ENCODE results near the gene NDUFV3.
"Not testable (repeated sequence)": the region's sequence is repeated elsewhere in the genome, so short reads cannot be mapped to it uniquely, and the experiment has no call there.

Gene NDUFV3

DNA sequence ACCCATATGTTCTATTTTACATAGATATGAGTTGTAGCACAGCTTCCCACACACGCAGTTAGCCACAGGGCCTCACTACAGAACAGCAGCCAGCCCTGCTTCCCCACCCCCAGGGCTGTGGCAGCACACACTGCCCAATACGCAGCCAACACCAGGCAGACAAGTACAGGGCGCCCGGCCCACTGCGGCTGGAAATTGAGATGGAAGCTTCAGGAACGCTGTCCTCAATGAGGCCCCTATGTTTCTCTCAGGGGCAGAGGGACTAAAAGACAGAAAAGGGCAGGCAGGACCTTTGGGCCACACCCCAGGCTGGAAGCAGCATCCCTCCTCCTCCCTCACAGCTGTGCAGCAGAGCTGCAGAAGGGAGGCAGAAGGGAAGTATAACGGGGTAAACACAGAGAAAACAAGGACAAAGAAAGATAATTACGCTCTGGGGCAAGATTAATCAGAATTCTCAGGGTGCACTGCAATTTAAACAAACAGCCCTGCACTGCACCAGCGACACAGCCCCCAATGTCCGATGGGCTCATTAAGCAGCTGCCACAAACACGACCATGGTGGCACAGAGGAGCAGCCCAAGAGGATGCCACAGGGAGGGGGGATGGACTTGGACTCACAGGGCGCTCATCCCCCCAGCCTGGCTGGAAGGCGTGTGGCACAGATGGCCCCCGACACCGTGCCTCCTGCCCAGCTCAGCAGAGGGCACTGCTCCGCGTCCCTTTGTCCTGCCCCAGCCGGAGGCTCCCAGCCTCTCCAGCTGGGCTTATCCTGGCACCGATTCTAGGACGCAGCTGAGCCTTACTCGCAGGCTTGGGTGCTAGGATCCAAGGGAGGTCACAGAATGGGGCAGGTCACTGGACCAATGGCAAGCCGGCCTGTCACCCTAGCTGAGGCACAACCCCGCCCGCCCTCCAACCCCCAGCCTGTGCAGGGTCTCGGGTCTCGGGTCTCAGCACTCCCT, 28.0 kb upstream of the NDUFV3 start:
- Histone ChIP-seq H3K9me3 (ENCODE audit: control insufficient read depth in 2 of 2, low read length in 2 of 2) (no peaks in the 10 kb centered on the region), H3K27ac (ENCODE audit: low read length) (no peak overlapping the region), H3K4me1 (ENCODE audit: control insufficient read depth, insufficient read depth, low read length) (no peaks in the 10 kb centered on the region), H3K27me3 (ENCODE audit: control insufficient read depth in 1 of 2, insufficient read depth in 2 of 2, low read length in 2 of 2) (no peaks in the 10 kb centered on the region), H3K36me3 (ENCODE audit: control insufficient read depth in 2 of 2, insufficient read depth in 2 of 2, low read length in 2 of 2) (peaks cover 23 to 27% of the 10 kb centered on the region in 2 donors), H3K9ac (ENCODE audit: low read length in 2 of 2) (no peak overlapping the region), H3K4me3 (ENCODE audit: low read length in 2 of 2) (no peak overlapping the region)

DNA sequence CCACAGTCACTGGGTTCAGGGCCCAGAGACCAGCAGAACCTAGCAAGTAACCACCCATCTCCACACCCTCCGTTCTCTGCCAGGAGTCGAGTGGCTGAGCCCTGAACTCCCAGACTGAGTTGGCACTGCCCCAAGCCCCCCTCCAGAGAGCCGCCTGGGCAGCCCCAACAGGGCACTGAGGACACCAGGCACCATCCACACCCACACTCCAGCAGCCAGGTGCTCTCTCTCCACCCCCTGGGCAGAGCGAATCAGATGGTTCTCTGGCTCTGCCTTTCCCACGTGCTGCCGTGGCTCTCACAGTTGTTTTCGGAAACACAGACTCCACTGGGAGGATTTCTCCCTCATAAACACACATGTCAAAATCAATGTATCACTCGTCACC, 27.3 kb upstream of the NDUFV3 start:
- no peaks in the 10 kb centered on the region for H3K4me1 ChIP-seq (ENCODE audit: control insufficient read depth, insufficient read depth, low read length)
- no peaks in the 10 kb centered on the region for H3K9me3 ChIP-seq (ENCODE audit: control insufficient read depth in 2 of 2, low read length in 2 of 2)
- H3K27ac ChIP-seq (ENCODE audit: low read length) = no peak overlapping the region
- H3K27me3 ChIP-seq (ENCODE audit: control insufficient read depth in 1 of 2, insufficient read depth in 2 of 2, low read length in 2 of 2) = no peaks in the 10 kb centered on the region
- H3K9ac ChIP-seq (ENCODE audit: low read length in 2 of 2) = no peak overlapping the region
- no peak overlapping the region for H3K4me3 ChIP-seq (ENCODE audit: low read length in 2 of 2)
- H3K36me3 ChIP-seq (ENCODE audit: control insufficient read depth in 2 of 2, insufficient read depth in 2 of 2, low read length in 2 of 2) = peaks cover 22 to 24% of the 10 kb centered on the region in 2 donors

GRCh38 chr21:42868196-42868595, 24.9 kb upstream of the NDUFV3 start:
- H3K36me3 ChIP-seq (ENCODE audit: control insufficient read depth in 2 of 2, insufficient read depth in 2 of 2, low read length in 2 of 2) = peaks cover 22 to 35% of the 10 kb centered on the region in 2 donors
- H3K9ac ChIP-seq (ENCODE audit: low read length in 2 of 2) = no peak overlapping the region

GRCh38 chr21:42873096-42873495, 20.0 kb upstream of the NDUFV3 start:
- no peaks in the 10 kb centered on the region for H3K27me3 ChIP-seq (ENCODE audit: control insufficient read depth in 1 of 2, insufficient read depth in 2 of 2, low read length in 2 of 2)
- H3K4me3 ChIP-seq (ENCODE audit: low read length in 2 of 2) = no peak overlapping the region
- no peaks in the 10 kb centered on the region for H3K9me3 ChIP-seq (ENCODE audit: control insufficient read depth in 2 of 2, low read length in 2 of 2)
- H3K9ac ChIP-seq (ENCODE audit: low read length in 2 of 2) = no peak overlapping the region
- H3K36me3 ChIP-seq (ENCODE audit: control insufficient read depth in 2 of 2, insufficient read depth in 2 of 2, low read length in 2 of 2) = peaks cover 27 to 33% of the 10 kb centered on the region in 2 donors
- H3K27ac ChIP-seq (ENCODE audit: low read length) = no peak overlapping the region
- H3K4me1 ChIP-seq (ENCODE audit: control insufficient read depth, insufficient read depth, low read length) = peaks cover 2% of the 10 kb centered on the region

More at GRCh38 chr21:42868196-42868595, 24.9 kb upstream of the NDUFV3 start:
- Histone ChIP-seq H3K4me1 (ENCODE audit: control insufficient read depth, insufficient read depth, low read length) (no peaks in the 10 kb centered on the region), H3K4me3 (ENCODE audit: low read length in 2 of 2) (no peak overlapping the region), H3K9me3 (ENCODE audit: control insufficient read depth in 2 of 2, low read length in 2 of 2) (no peaks in the 10 kb centered on the region), H3K27ac (ENCODE audit: low read length) (no peak overlapping the region), H3K27me3 (ENCODE audit: control insufficient read depth in 1 of 2, insufficient read depth in 2 of 2, low read length in 2 of 2) (no peaks in the 10 kb centered on the region)

GRCh38 chr21:42875811-42876210, 17.3 kb upstream of the NDUFV3 start:
- not testable (repeated sequence) for H3K27me3 ChIP-seq (ENCODE audit: control insufficient read depth in 1 of 2, insufficient read depth in 2 of 2, low read length in 2 of 2); H3K9ac ChIP-seq (ENCODE audit: low read length in 2 of 2); H3K4me3 ChIP-seq (ENCODE audit: low read length in 2 of 2); H3K9me3 ChIP-seq (ENCODE audit: control insufficient read depth in 2 of 2, low read length in 2 of 2); H3K27ac ChIP-seq (ENCODE audit: low read length)
- Histone ChIP-seq H3K4me1 (ENCODE audit: control insufficient read depth, insufficient read depth, low read length) (peaks cover 18% of the 10 kb centered on the region), H3K36me3 (ENCODE audit: control insufficient read depth in 2 of 2, insufficient read depth in 2 of 2, low read length in 2 of 2) (peaks cover 16 to 21% of the 10 kb centered on the region in 2 donors)

- Histone ChIP-seq H3K4me3 (ENCODE audit: low read length in 2 of 2) (peak overlapping the region; percentile 91 to 99), H3K9ac (ENCODE audit: low read length in 2 of 2) (peak overlapping the region; percentile 96 to 97), H3K27ac (ENCODE audit: low read length) (peak overlapping the region; percentile 83), H3K4me1 (ENCODE audit: control insufficient read depth, insufficient read depth, low read length) (peaks cover 18% of the 10 kb centered on the region), H3K36me3 (ENCODE audit: control insufficient read depth in 2 of 2, insufficient read depth in 2 of 2, low read length in 2 of 2) (peaks cover 2 to 3% of the 10 kb centered on the region in 2 donors), H3K9me3 (ENCODE audit: control insufficient read depth in 2 of 2, low read length in 2 of 2) (no peaks in the 10 kb centered on the region), H3K27me3 (ENCODE audit: control insufficient read depth in 1 of 2, insufficient read depth in 2 of 2, low read length in 2 of 2) (no peaks in the 10 kb centered on the region)
Observed at GRCh38 chr21:42878678-42878992, 14.5 kb upstream of the NDUFV3 start.

DNA sequence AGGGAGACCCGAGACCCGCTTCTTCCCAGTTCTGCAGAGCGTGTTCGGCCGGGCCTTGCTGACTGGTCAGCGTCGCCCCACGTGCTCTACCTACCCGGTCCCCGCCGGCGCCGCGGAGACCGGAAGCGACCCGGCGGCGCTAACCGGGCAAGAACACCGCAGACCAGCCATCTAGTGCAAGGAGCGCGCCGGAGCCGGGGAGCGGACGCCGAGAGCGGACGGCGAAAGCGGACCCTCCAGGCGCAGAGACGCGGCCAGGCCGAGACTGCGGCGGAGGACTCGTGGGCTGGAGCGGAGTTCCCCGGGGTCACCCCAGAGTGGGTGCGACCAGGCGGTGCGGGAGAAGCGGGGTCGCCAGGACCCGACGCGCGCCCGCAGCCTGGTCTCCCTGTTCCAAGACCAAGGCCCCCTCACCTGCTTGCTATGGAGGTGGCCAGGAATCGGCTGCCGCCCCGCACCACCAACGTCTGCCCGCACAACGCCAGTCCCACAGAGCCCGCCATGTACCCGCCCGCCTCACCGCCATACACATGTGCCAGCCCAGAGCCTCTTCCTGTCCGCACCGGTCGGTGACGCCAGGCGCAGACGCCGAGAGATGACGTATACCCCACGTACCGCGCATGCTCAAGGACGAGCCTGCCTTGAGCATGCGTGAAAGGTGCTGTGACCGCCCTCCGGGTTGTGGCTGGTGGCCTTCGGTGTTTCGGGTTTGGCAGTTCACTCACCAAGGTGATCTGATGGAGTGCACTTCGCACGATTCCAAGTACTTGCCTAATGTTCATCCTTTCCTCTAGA, 13.9 kb upstream of the NDUFV3 start, which contains the start of gene WDR4:
Gene WDR4 (minus strand): TSS at position 547 of the 795 bp plus-strand sequence. CDS start 44 bp downstream, at position 503.
- Histone ChIP-seq H3K27me3 (ENCODE audit: control insufficient read depth in 1 of 2, insufficient read depth in 2 of 2, low read length in 2 of 2) (no peaks in the 10 kb centered on the region), H3K36me3 (ENCODE audit: control insufficient read depth in 2 of 2, insufficient read depth in 2 of 2, low read length in 2 of 2) (no peaks in the 10 kb centered on the region), H3K27ac (ENCODE audit: low read length) (peak within 1 kb of the TSS; percentile 83), H3K4me3 (ENCODE audit: low read length in 2 of 2) (peak within 1 kb of the TSS; percentile 91 to 99), H3K4me1 (ENCODE audit: control insufficient read depth, insufficient read depth, low read length) (peaks cover 18% of the 10 kb centered on the region), H3K9ac (ENCODE audit: low read length in 2 of 2) (peak within 1 kb of the TSS; percentile 96 to 97), H3K9me3 (ENCODE audit: control insufficient read depth in 2 of 2, low read length in 2 of 2) (no peaks in the 10 kb centered on the region)

DNA sequence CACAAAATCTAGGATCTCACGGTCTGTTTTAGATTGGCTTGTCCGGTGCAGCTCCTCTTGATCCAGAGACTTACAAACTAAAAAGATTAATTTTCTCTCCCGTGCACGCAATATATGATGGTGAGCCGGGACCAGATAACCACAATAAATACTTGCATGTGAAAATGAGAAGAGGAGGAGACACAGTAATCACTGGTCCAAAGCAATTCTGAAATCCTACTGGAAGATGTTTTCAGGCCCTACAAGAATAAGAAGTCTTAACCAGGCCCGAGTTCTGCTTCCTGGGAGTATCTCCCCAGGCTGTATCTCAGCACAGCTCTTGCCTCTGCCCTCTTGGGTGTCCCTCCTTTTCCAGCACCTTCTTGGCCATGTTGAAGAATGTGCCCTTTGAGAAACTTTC, 12.8 kb upstream of the NDUFV3 start:
- H3K4me1 ChIP-seq (ENCODE audit: control insufficient read depth, insufficient read depth, low read length) = peaks cover 18% of the 10 kb centered on the region
- no peaks in the 10 kb centered on the region for H3K36me3 ChIP-seq (ENCODE audit: control insufficient read depth in 2 of 2, insufficient read depth in 2 of 2, low read length in 2 of 2)
- no peaks in the 10 kb centered on the region for H3K9me3 ChIP-seq (ENCODE audit: control insufficient read depth in 2 of 2, low read length in 2 of 2)
- peak overlapping the region in 1 of 2 donors; percentile 97 for H3K9ac ChIP-seq (ENCODE audit: low read length in 2 of 2)
- H3K27ac ChIP-seq (ENCODE audit: low read length) = no peak overlapping the region
- no peaks in the 10 kb centered on the region for H3K27me3 ChIP-seq (ENCODE audit: control insufficient read depth in 1 of 2, insufficient read depth in 2 of 2, low read length in 2 of 2)
- peak overlapping the region; percentile 91 to 99 for H3K4me3 ChIP-seq (ENCODE audit: low read length in 2 of 2)

GRCh38 chr21:42883921-42884320, 9.2 kb upstream of the NDUFV3 start:
- peaks cover 8% of the 10 kb centered on the region for H3K4me1 ChIP-seq (ENCODE audit: control insufficient read depth, insufficient read depth, low read length)
- H3K9me3 ChIP-seq (ENCODE audit: control insufficient read depth in 2 of 2, low read length in 2 of 2) = no peaks in the 10 kb centered on the region
- no peak overlapping the region for H3K4me3 ChIP-seq (ENCODE audit: low read length in 2 of 2)
- no peaks in the 10 kb centered on the region for H3K27me3 ChIP-seq (ENCODE audit: control insufficient read depth in 1 of 2, insufficient read depth in 2 of 2, low read length in 2 of 2)
- no peak overlapping the region for H3K27ac ChIP-seq (ENCODE audit: low read length)
- no peaks in the 10 kb centered on the region for H3K36me3 ChIP-seq (ENCODE audit: control insufficient read depth in 2 of 2, insufficient read depth in 2 of 2, low read length in 2 of 2)
- no peak overlapping the region for H3K9ac ChIP-seq (ENCODE audit: low read length in 2 of 2)

DNA sequence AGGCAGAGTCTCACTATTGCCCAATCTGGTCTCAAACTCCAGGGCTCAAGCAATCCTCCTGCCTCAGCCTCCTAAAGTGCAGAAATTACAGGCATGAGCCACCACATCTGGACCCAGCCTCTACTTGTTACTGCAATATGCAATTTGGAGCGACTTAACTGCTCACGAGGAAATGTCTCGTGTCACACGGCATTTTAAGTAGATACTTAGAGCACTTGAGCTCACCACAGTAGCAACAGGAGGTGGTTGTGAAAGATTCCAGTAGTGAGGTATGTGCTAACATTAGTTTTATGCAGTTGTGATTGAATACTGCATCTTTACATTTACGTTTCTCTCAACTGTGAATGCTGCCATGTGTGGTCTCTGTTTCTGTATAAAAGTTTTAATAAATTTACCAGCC, 5.8 kb upstream of the NDUFV3 start:
- Histone ChIP-seq H3K9ac (ENCODE audit: low read length in 2 of 2) (no peak overlapping the region), H3K4me3 (ENCODE audit: low read length in 2 of 2) (no peak overlapping the region), H3K36me3 (ENCODE audit: control insufficient read depth in 2 of 2, insufficient read depth in 2 of 2, low read length in 2 of 2) (no peaks in the 10 kb centered on the region), H3K9me3 (ENCODE audit: control insufficient read depth in 2 of 2, low read length in 2 of 2) (no peaks in the 10 kb centered on the region), H3K27me3 (ENCODE audit: control insufficient read depth in 1 of 2, insufficient read depth in 2 of 2, low read length in 2 of 2) (no peaks in the 10 kb centered on the region), H3K4me1 (ENCODE audit: control insufficient read depth, insufficient read depth, low read length) (peaks cover 2% of the 10 kb centered on the region), H3K27ac (ENCODE audit: low read length) (no peak overlapping the region)
